GM18511 (cell line): ENCODE results near the gene RPS2.

Experiments used
- ATAC-seq: cut with Tn5 transposase; IDR thresholded peaks from one replicate; pipeline ENCODE4 v1.9.1; 2021; ENCODE audit warnings: mild to moderate bottlenecking, moderate library complexity; ENCODE audit not compliant: unreplicated experiment

RPS2 gene

GRCh38 chr16:1999866-2000514 lies 35.4 kb upstream of the RPS2 start:
- ATAC-seq, result no peak

- no peak for ATAC-seq
Measured at GRCh38 chr16:1998852-1999801, 34.5 kb upstream of the RPS2 start.

GRCh38 chr16:1998360-1998835 lies 33.8 kb upstream of the RPS2 start:
- ATAC-seq, result no peak

- no peak for ATAC-seq
Measured at GRCh38 chr16:1997494-1998359, 33.1 kb upstream of the RPS2 start.

GRCh38 chr16:1993731-1994131 lies 29.1 kb upstream of the RPS2 start:
- no peak for ATAC-seq

- no peak for ATAC-seq
Measured at GRCh38 chr16:1992704-1993317, 28.2 kb upstream of the RPS2 start.

GRCh38 chr16:1991948-1992703 lies 27.5 kb upstream of the RPS2 start:
- peak; percentile 47 for ATAC-seq

- no peak for ATAC-seq
Measured at GRCh38 chr16:1991588-1991947, 26.9 kb upstream of the RPS2 start.

GRCh38 chr16:1991135-1991551 lies 26.5 kb upstream of the RPS2 start:
- peak; percentile 49 for ATAC-seq

- peak; percentile 10 for ATAC-seq
Measured at GRCh38 chr16:1990351-1991134, 25.9 kb upstream of the RPS2 start.

GRCh38 chr16:1990101-1990350 lies 25.4 kb upstream of the RPS2 start:
- no peak for ATAC-seq

GRCh38 chr16:1989209-1990100 lies 24.8 kb upstream of the RPS2 start, which contains the start of gene SYNGR3:
SYNGR3 (plus strand) TSS chr16:1989970; CDS start chr16:1990103, 133 bp downstream.
- no peak for ATAC-seq

- ATAC-seq, result no peak
Measured at GRCh38 chr16:1987198-1987597, 22.6 kb upstream of the RPS2 start.

GRCh38 chr16:1985466-1986150 lies 21.0 kb upstream of the RPS2 start:
- no peak for ATAC-seq

GRCh38 chr16:1984347-1985225 lies 20.0 kb upstream of the RPS2 start:
- peak; percentile 9 for ATAC-seq

- ATAC-seq, result peak; percentile 80
Measured at GRCh38 chr16:1983544-1984346, 19.1 kb upstream of the RPS2 start, which contains the start of gene GFER. GFER (plus strand) TSS chr16:1984193; CDS start chr16:1984219, 26 bp downstream.
